ENCODE results near the gene TOM1L2.

The TOM1L2 gene

GRCh38 chr17:17798573-17799255, 173.5 kb downstream of the TOM1L2 start:
- TF ChIP-seq TAF1 (IDR thresholded peaks at IDR 0.05; ENCODE audit: low read depth) (no peak), CREB1 (IDR thresholded peaks at IDR 0.05; ENCODE audit: low read depth) (no peak), NFIC (IDR thresholded peaks at IDR 0.05) (no peak), FOXM1 (IDR thresholded peaks at IDR 0.05; ENCODE audit: borderline replicate concordance, low read depth) (no peak), RAD21 (IDR thresholded peaks at IDR 0.05; ENCODE audit: low read depth) (no peak), MAX (IDR thresholded peaks at IDR 0.05) (no peak)

GRCh38 chr17:17798010-17798556, 174.1 kb downstream of the TOM1L2 start:
- TF ChIP-seq MAX (IDR thresholded peaks at IDR 0.05) (no peak), TAF1 (IDR thresholded peaks at IDR 0.05; ENCODE audit: low read depth) (no peak), REST (IDR thresholded peaks at IDR 0.05; ENCODE audit: low read depth) (no peak), NFIC (IDR thresholded peaks at IDR 0.05) (no peak), TCF12 (IDR thresholded peaks at IDR 0.05; ENCODE audit: low read depth) (no peak), RAD21 (IDR thresholded peaks at IDR 0.05; ENCODE audit: low read depth) (no peak), YY1 (IDR thresholded peaks at IDR 0.05; ENCODE audit: low read depth) (no peak), TEAD4 (IDR thresholded peaks at IDR 0.05) (no peak), CREB1 (IDR thresholded peaks at IDR 0.05; ENCODE audit: low read depth) (no peak), FOXM1 (IDR thresholded peaks at IDR 0.05; ENCODE audit: borderline replicate concordance, low read depth) (no peak), EGR1 (IDR thresholded peaks at IDR 0.05) (no peak), EP300 (IDR thresholded peaks at IDR 0.05; ENCODE audit: borderline replicate concordance) (no peak), ZBTB7A (IDR thresholded peaks at IDR 0.05; ENCODE audit: low read depth) (no peak), CEBPB (IDR thresholded peaks at IDR 0.05) (no peak), USF1 (IDR thresholded peaks at IDR 0.05) (no peak)

- no peak for TF ChIP-seq YY1 (IDR thresholded peaks at IDR 0.05; ENCODE audit: low read depth)
- TF ChIP-seq TEAD4 (IDR thresholded peaks at IDR 0.05) = no peak
Observed at GRCh38 chr17:17797119-17797809, 174.9 kb downstream of the TOM1L2 start.

GRCh38 chr17:17796787-17797061, 175.5 kb downstream of the TOM1L2 start:
- TF ChIP-seq EGR1 (IDR thresholded peaks at IDR 0.05) (no peak), CEBPB (IDR thresholded peaks at IDR 0.05) (no peak), REST (IDR thresholded peaks at IDR 0.05; ENCODE audit: low read depth) (no peak), FOXM1 (IDR thresholded peaks at IDR 0.05; ENCODE audit: borderline replicate concordance, low read depth) (no peak), USF1 (IDR thresholded peaks at IDR 0.05) (no peak), YY1 (IDR thresholded peaks at IDR 0.05; ENCODE audit: low read depth) (no peak), NFIC (IDR thresholded peaks at IDR 0.05) (no peak), TEAD4 (IDR thresholded peaks at IDR 0.05) (no peak), TCF12 (IDR thresholded peaks at IDR 0.05; ENCODE audit: low read depth) (no peak), EP300 (IDR thresholded peaks at IDR 0.05; ENCODE audit: borderline replicate concordance) (no peak)

- TF ChIP-seq CEBPB (IDR thresholded peaks at IDR 0.05) = no peak
- no peak for TF ChIP-seq NFIC (IDR thresholded peaks at IDR 0.05)
- TF ChIP-seq CREB1 (IDR thresholded peaks at IDR 0.05; ENCODE audit: low read depth) = no peak
Observed at GRCh38 chr17:17795946-17796786, 176.0 kb downstream of the TOM1L2 start.

Data from Ishikawa (cell line).